ENCODE data around the gene MRTFB. TPM values are rescaled to one million over a fixed set of nuclear protein-coding genes. Genes with fewer than 3 reads are reported as not detected.
"Not testable (repeated sequence)": the region's sequence is repeated elsewhere in the genome, so short reads cannot be mapped to it uniquely, and the experiment has no call there.

The MRTFB gene, protein sequence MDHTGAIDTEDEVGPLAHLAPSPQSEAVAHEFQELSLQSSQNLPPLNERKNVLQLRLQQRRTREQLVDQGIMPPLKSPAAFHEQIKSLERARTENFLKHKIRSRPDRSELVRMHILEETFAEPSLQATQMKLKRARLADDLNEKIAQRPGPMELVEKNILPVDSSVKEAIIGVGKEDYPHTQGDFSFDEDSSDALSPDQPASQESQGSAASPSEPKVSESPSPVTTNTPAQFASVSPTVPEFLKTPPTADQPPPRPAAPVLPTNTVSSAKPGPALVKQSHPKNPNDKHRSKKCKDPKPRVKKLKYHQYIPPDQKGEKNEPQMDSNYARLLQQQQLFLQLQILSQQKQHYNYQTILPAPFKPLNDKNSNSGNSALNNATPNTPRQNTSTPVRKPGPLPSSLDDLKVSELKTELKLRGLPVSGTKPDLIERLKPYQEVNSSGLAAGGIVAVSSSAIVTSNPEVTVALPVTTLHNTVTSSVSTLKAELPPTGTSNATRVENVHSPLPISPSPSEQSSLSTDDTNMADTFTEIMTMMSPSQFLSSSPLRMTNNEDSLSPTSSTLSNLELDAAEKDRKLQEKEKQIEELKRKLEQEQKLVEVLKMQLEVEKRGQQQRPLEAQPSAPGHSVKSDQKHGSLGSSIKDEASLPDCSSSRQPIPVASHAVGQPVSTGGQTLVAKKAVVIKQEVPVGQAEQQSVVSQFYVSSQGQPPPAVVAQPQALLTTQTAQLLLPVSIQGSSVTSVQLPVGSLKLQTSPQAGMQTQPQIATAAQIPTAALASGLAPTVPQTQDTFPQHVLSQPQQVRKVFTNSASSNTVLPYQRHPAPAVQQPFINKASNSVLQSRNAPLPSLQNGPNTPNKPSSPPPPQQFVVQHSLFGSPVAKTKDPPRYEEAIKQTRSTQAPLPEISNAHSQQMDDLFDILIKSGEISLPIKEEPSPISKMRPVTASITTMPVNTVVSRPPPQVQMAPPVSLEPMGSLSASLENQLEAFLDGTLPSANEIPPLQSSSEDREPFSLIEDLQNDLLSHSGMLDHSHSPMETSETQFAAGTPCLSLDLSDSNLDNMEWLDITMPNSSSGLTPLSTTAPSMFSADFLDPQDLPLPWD
- total RNA-seq (2014; rRNA removed; shearing (Covaris generic)), result 7.0 and 12.1 TPM in 2 replicates

DNA sequence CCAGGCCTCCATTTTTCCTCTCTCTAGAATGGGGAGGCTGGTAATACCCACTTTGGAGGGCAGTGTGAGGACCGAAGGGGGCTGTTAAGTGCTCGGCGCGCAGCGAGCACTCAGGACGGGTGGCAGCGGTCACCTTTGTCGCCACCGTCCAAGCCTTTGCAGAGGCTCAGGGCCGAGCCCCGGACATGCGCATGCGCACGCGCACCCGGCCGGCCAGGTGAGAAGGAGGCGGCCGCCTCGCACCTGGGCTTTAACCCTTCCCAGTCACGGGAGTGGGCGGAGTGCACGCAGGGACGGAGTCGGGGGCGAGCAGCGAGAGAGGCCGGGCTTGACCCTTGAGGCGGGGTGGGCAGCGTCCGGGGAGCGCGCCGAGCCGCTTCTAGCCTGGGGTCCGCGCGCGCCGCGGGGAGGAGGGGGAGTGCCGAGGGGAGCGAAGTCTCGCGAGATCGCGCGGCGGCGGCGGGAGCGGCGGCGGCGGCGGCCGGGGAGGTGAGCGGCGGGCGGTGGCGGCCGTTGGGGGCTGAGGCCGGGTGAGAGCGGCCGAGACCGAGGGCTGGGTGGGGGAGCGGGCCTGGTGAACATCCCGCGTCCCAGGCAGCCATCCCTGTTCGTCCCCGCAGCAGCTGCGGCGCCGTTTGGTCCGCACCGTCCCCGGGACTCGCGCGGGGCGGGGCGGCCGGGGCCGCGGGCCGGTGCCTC, at the start of gene MRTFB:
TSS of gene MRTFB (plus strand) at position 443 of the 699 bp plus-strand sequence. CDS start 69,288 bp downstream, outside the sequence.
- H3K27ac ChIP-seq, result peak within 1 kb of the TSS; percentile 64
- peaks cover 5% of the 10 kb centered on the region for H3K4me1 ChIP-seq (replicated peaks)
- H3K9me3 ChIP-seq (replicated peaks), result no peaks in the 10 kb centered on the region
- H3K36me3 ChIP-seq, result peaks cover 9% of the 10 kb centered on the region
- peak within 1 kb of the TSS; percentile 88 for H3K4me3 ChIP-seq
- DNase-seq (ENCODE audit: low read depth in 1 of 2, low spot score in 2 of 2), result peak; percentile 79 to 80
- no peaks in the 10 kb centered on the region for H3K27me3 ChIP-seq (replicated peaks)

- H3K36me3 ChIP-seq; H3K27me3 ChIP-seq (replicated peaks); H3K9me3 ChIP-seq (replicated peaks); H3K4me3 ChIP-seq; H3K27ac ChIP-seq; H3K4me1 ChIP-seq (replicated peaks); DNase-seq (ENCODE audit: low read depth in 1 of 2, low spot score in 2 of 2): not testable (repeated sequence)
These were observed 47.6 kb upstream of the MRTFB start for GRCh38 chr16:14023526-14023925.

DNA sequence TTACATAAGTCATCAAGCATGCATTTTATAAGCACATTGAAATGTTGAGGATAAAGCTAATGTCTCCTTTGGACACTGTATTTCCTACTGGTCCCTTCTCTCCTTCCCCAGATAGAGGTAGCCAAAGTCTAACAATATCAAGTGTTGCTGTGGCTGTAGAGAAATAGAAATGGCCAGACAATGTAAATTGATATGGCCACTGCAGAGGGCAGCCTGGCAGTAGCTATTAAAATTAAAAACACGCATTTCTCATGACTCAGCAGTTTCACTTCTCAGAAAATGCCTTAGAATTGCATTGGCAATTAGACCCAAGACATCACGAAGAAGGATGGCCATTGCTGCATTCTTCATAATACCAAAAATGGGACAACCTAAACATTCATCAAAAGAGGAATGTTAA, 46.8 kb upstream of the MRTFB start:
- Histone ChIP-seq H3K36me3 (no peaks in the 10 kb centered on the region), H3K4me3 (no peak overlapping the region), H3K4me1 (replicated peaks) (0 out of 2 replicates have a peak, but pooled peaks cover 3% of the 10 kb centered on the region), H3K9me3 (replicated peaks) (0 out of 2 replicates have a peak, but pooled peaks cover 2% of the 10 kb centered on the region), H3K27ac (no peak overlapping the region), H3K27me3 (replicated peaks) (peaks cover 5% of the 10 kb centered on the region; the same call in 1 of the 2 replicates)
- DNase-seq (ENCODE audit: low read depth in 1 of 2, low spot score in 2 of 2), result no peak

DNA sequence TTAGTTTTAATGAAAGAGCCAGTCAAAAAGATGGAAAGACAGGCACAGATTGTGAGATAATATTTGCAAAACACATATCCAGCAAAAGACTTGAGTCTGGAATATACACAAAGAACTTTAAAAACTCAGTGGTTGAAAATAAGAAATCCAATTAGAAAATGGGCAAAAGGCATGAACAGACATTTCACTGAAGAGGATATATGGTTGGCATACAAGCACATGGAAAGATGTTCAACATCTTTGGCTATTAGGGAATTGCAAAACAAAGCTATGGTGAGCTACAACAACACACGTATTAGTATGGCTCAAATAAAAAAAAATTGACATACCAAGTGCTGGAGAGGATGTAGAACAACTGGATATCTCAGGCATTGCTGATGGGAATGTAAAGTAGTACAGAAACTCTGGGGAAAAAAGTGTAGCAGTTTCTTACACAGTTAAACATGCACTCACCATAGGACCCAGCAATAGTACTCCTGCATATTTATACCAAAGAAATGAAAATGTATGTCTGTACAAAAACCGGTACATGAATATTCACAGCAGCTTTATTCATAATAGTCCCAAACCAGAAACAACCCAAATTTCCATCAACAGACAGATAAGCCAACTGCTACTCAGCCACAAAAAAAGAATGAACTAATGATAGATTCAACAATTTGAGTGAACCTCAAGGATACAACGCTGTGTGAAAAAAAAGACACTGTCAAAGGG, 44.4 kb upstream of the MRTFB start:
- H3K27ac ChIP-seq, result no peak overlapping the region
- H3K9me3 ChIP-seq (replicated peaks), result 0 out of 2 replicates have a peak, but pooled peaks cover 2% of the 10 kb centered on the region
- DNase-seq (ENCODE audit: low read depth in 1 of 2, low spot score in 2 of 2), result no peak
- H3K4me1 ChIP-seq (replicated peaks), result 0 out of 2 replicates have a peak, but pooled peaks cover 3% of the 10 kb centered on the region
- H3K27me3 ChIP-seq (replicated peaks), result peaks cover 5% of the 10 kb centered on the region; the same call in 1 of the 2 replicates
- H3K36me3 ChIP-seq, result no peaks in the 10 kb centered on the region
- H3K4me3 ChIP-seq, result no peak overlapping the region

DNA sequence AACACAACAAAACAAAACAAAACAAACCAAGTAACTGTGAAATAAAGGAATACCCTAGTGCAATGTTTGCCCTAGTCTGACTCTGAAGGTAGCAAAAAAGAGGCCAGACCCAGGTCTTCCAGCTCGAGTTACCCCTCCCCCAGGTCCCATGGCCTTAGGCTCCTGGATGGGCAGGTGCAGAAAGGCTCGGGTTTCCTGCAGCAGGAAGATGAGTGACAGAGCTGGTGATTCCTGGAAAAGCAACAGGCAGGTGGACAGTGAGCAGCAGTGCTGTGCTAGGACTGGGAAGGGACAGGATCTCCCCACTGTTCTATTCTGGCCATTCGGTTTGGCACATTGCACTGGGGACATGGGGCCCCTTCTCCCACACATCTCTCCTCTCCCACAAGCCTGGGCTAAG, 42.9 kb upstream of the MRTFB start:
- 0 out of 2 replicates have a peak, but pooled peaks cover 3% of the 10 kb centered on the region for H3K4me1 ChIP-seq (replicated peaks)
- 0 out of 2 replicates have a peak, but pooled peaks cover 2% of the 10 kb centered on the region for H3K9me3 ChIP-seq (replicated peaks)
- DNase-seq (ENCODE audit: low read depth in 1 of 2, low spot score in 2 of 2), result no peak
- peaks cover 5% of the 10 kb centered on the region; the same call in 1 of the 2 replicates for H3K27me3 ChIP-seq (replicated peaks)
- no peak overlapping the region for H3K4me3 ChIP-seq
- H3K27ac ChIP-seq, result no peak overlapping the region
- H3K36me3 ChIP-seq, result no peaks in the 10 kb centered on the region

- DNase-seq (ENCODE audit: low read depth in 1 of 2, low spot score in 2 of 2), result no peak
- Histone ChIP-seq H3K4me1 (replicated peaks) (no peaks in the 10 kb centered on the region), H3K9me3 (replicated peaks) (no peaks in the 10 kb centered on the region), H3K4me3 (no peak overlapping the region), H3K27ac (no peak overlapping the region), H3K36me3 (no peaks in the 10 kb centered on the region), H3K27me3 (replicated peaks) (peaks cover 5% of the 10 kb centered on the region; the same call in 1 of the 2 replicates)
These were observed 41.5 kb upstream of the MRTFB start for GRCh38 chr16:14029658-14030057.

DNA sequence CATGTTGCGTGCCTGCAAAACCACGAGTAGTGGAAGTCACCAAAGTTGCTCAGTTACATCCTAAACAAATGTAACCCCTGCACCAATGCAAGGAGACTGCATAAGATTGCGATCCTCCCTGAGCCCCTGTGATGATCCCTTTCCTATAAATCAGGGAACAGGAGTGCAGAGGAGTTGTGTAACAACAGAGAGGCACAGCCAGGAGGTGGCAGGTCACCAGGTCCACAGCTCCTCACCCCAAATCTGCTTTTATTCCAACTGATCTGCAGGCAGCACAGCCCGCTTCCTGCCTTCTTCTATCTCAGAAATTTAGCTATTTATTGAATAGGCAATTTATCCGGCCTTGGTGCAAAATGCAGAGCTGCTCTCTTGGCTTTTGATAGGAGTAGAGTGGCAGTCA, 36.0 kb upstream of the MRTFB start:
- Histone ChIP-seq H3K4me1 (replicated peaks) (no peaks in the 10 kb centered on the region), H3K36me3 (no peaks in the 10 kb centered on the region), H3K27ac (no peak overlapping the region), H3K27me3 (replicated peaks) (no peaks in the 10 kb centered on the region), H3K4me3 (no peak overlapping the region), H3K9me3 (replicated peaks) (no peaks in the 10 kb centered on the region)
- DNase-seq (ENCODE audit: low read depth in 1 of 2, low spot score in 2 of 2), result no peak

- no peaks in the 10 kb centered on the region for H3K4me1 ChIP-seq (replicated peaks)
These were observed 34.2 kb upstream of the MRTFB start for GRCh38 chr16:14036889-14037288.

DNA sequence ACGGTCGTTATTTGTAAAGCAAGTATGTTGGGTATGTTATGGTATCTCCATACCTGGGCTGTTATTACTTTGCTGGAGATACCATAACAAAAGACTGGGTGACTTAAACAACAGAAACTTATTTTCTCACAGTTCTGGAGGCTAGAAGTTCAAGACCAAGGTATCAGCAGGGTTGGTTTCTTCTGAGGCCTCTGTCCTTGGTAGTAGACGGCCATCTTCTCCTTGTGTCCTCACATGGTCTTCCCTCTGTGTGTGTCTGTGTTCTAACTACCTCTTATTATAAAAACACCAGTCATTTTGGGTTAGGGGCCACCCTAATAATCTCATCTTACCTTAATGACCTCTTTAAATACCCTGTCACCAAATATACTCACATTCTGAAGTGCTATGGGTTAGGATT, 33.2 kb upstream of the MRTFB start:
- Histone ChIP-seq H3K4me1 (replicated peaks) (peaks cover 10% of the 10 kb centered on the region), H3K4me3 (no peak overlapping the region), H3K9me3 (replicated peaks) (no peaks in the 10 kb centered on the region), H3K27ac (no peak overlapping the region), H3K27me3 (replicated peaks) (no peaks in the 10 kb centered on the region), H3K36me3 (no peaks in the 10 kb centered on the region)
- DNase-seq (ENCODE audit: low read depth in 1 of 2, low spot score in 2 of 2), result no peak

More at GRCh38 chr16:14036889-14037288, 34.2 kb upstream of the MRTFB start:
- no peak overlapping the region for H3K4me3 ChIP-seq
- H3K27me3 ChIP-seq (replicated peaks), result no peaks in the 10 kb centered on the region
- H3K36me3 ChIP-seq, result no peaks in the 10 kb centered on the region
- no peaks in the 10 kb centered on the region for H3K9me3 ChIP-seq (replicated peaks)
- no peak overlapping the region for H3K27ac ChIP-seq
- DNase-seq (ENCODE audit: low read depth in 1 of 2, low spot score in 2 of 2), result no peak

- Histone ChIP-seq H3K4me1 (replicated peaks) (peaks cover 19% of the 10 kb centered on the region), H3K27ac (no peak overlapping the region), H3K27me3 (replicated peaks) (no peaks in the 10 kb centered on the region), H3K9me3 (replicated peaks) (no peaks in the 10 kb centered on the region), H3K36me3 (no peaks in the 10 kb centered on the region), H3K4me3 (no peak overlapping the region)
- DNase-seq (ENCODE audit: low read depth in 1 of 2, low spot score in 2 of 2), result no peak
These were observed 30.0 kb upstream of the MRTFB start for GRCh38 chr16:14041164-14041563.

- no peaks in the 10 kb centered on the region for H3K36me3 ChIP-seq
- peak; percentile 46 to 52 for DNase-seq (ENCODE audit: low read depth in 1 of 2, low spot score in 2 of 2)
- peak overlapping the region; percentile 51 for H3K27ac ChIP-seq
- peaks cover 19% of the 10 kb centered on the region for H3K4me1 ChIP-seq (replicated peaks)
- no peaks in the 10 kb centered on the region for H3K9me3 ChIP-seq (replicated peaks)
- no peak overlapping the region for H3K4me3 ChIP-seq
- no peaks in the 10 kb centered on the region for H3K27me3 ChIP-seq (replicated peaks)
These were observed 28.4 kb upstream of the MRTFB start for GRCh38 chr16:14042706-14043105.

GRCh38 chr16:14043278-14043677, 27.8 kb upstream of the MRTFB start:
- peak overlapping the region; percentile 51; the same call in 1 of the 2 replicates for H3K27ac ChIP-seq

More at GRCh38 chr16:14043278-14043677, 27.8 kb upstream of the MRTFB start:
- no peaks in the 10 kb centered on the region for H3K27me3 ChIP-seq (replicated peaks)
- DNase-seq (ENCODE audit: low read depth in 1 of 2, low spot score in 2 of 2), result peak; percentile 50 to 56
- H3K4me1 ChIP-seq (replicated peaks), result peaks cover 19% of the 10 kb centered on the region
- H3K9me3 ChIP-seq (replicated peaks), result no peaks in the 10 kb centered on the region
- H3K4me3 ChIP-seq, result no peak overlapping the region
- H3K36me3 ChIP-seq, result no peaks in the 10 kb centered on the region

Measured in SJSA1 (cell line).